WTC11 (cell line): ENCODE data around the gene UBE2J2. TPM values are rescaled to one million over a fixed set of nuclear protein-coding genes. Genes with fewer than 3 reads are reported as not detected.

Experiments used
- ATAC-seq: fragments of 200-7000 bp; cut with Tn5 transposase; 2 replicates; pipeline ENCODE4 v1.10.0; 2021; ENCODE audit warnings: mild to moderate bottlenecking, moderate library complexity
- CTCF ChIA-PET: fragments of 300-600 bp; sonication (Branson Sonifier 250); formaldehyde crosslinking; loops from one replicate; lab custom pipeline; 2021; ENCODE audit warnings: antibody characterized with exemption; lab: Charles Lee
- POLR2A ChIA-PET: fragments of 350-600 bp; sonication (Branson Sonifier 250); formaldehyde crosslinking; loops from one replicate; lab custom pipeline; 2021; ENCODE audit warnings: antibody characterized with exemption; lab: Charles Lee
- DNase-seq: peaks from one replicate; pipeline ENCODE4 v3.0.0; 2021; ENCODE audit warnings: low spot score
- H3K27ac Mint-ChIP-seq: 2 replicates; pipeline ENCODE4 v1.8.0; 2021; ENCODE audit warnings: mixed read lengths
- H3K27me3 Mint-ChIP-seq: 2 replicates; pipeline ENCODE4 v1.8.0; 2021; ENCODE audit warnings: low read depth, mild to moderate bottlenecking, moderate library complexity, mixed read lengths
- H3K36me3 Mint-ChIP-seq: 2 replicates; pipeline ENCODE4 v1.8.0; 2021; ENCODE audit warnings: mixed read lengths
- H3K4me1 Mint-ChIP-seq: 2 replicates; pipeline ENCODE4 v1.8.0; 2022; ENCODE audit warnings: mixed read lengths
- H3K4me3 Mint-ChIP-seq: 2 replicates; pipeline ENCODE4 v1.8.0; 2021; ENCODE audit warnings: mild to moderate bottlenecking, moderate library complexity, mixed read lengths
- H3K9me3 Mint-ChIP-seq: 2 replicates; pipeline ENCODE4 v1.8.0; 2021; ENCODE audit warnings: mixed read lengths
- ETV6 ChIP-seq: sonication (generic); formaldehyde crosslinking; IDR thresholded peaks from 2 replicates; pipeline ENCODE4 v1.8.1; 2022; ENCODE audit warnings: mild to moderate bottlenecking, missing genetic modification reagents
- FOXK1 ChIP-seq: sonication (generic); formaldehyde crosslinking; IDR thresholded peaks from 2 replicates; pipeline ENCODE4 v1.8.0; 2022; ENCODE audit warnings: mild to moderate bottlenecking, moderate library complexity, missing genetic modification reagents
- FOXP4 ChIP-seq: sonication (generic); formaldehyde crosslinking; IDR thresholded peaks from 2 replicates; pipeline ENCODE4 v1.8.0; 2022; ENCODE audit warnings: mild to moderate bottlenecking, missing genetic modification reagents
- IRF2 ChIP-seq: sonication (generic); formaldehyde crosslinking; IDR thresholded peaks from 2 replicates; pipeline ENCODE4 v1.8.0; 2022; ENCODE audit warnings: low read depth, missing genetic modification reagents, borderline replicate concordance
- KAT7 ChIP-seq: sonication (generic); formaldehyde crosslinking; IDR thresholded peaks from 2 replicates; pipeline ENCODE4 v1.8.1; 2023; ENCODE audit warnings: missing genetic modification reagents, mild to moderate bottlenecking, borderline replicate concordance
- MLX ChIP-seq: sonication (generic); formaldehyde crosslinking; IDR thresholded peaks from 2 replicates; pipeline ENCODE4 v1.8.1; 2023; ENCODE audit warnings: mild to moderate bottlenecking, missing genetic modification reagents, moderate library complexity
- MYBL2 ChIP-seq: sonication (generic); formaldehyde crosslinking; IDR thresholded peaks from 2 replicates; pipeline ENCODE4 v1.8.1; 2023; ENCODE audit warnings: mild to moderate bottlenecking, moderate library complexity, missing genetic modification reagents
- PRDM15 ChIP-seq: sonication (generic); formaldehyde crosslinking; IDR thresholded peaks from 2 replicates; pipeline ENCODE4 v1.8.0; 2022; ENCODE audit warnings: missing genetic modification reagents
- PREB ChIP-seq: sonication (generic); formaldehyde crosslinking; IDR thresholded peaks from 2 replicates; pipeline ENCODE4 v1.8.1; 2022; ENCODE audit warnings: mild to moderate bottlenecking, missing genetic modification reagents, moderate library complexity, borderline replicate concordance
- RELA ChIP-seq: sonication (generic); formaldehyde crosslinking; IDR thresholded peaks from 2 replicates; pipeline ENCODE4 v1.8.1; 2022; ENCODE audit warnings: missing genetic modification reagents, mild to moderate bottlenecking, borderline replicate concordance
- SP1 ChIP-seq: sonication (generic); formaldehyde crosslinking; conservative IDR thresholded peaks from 2 replicates; pipeline ENCODE4 v1.8.1; 2022; ENCODE audit warnings: missing genetic modification reagents
- ZNF219 ChIP-seq: sonication (generic); formaldehyde crosslinking; IDR thresholded peaks from 2 replicates; pipeline ENCODE4 v1.8.0; 2023; ENCODE audit warnings: missing genetic modification reagents, mild to moderate bottlenecking, borderline replicate concordance
- total RNA-seq: library from RNA; stranded (reverse); gene quantifications from 3 replicates; pipeline ENCODE4 v1.2.3, GENCODE V29; 2021

The UBE2J2 gene
- total RNA-seq, 1 experiment from 2014 or later = 72.2 TPM

- peaks cover 10% of the 10 kb centered on the region for H3K4me1 Mint-ChIP-seq
- CTCF ChIA-PET = no interaction called here
Measured at GRCh38 chr1:1232796-1233566, 40.7 kb downstream of the UBE2J2 start.

GRCh38 chr1:1232208-1232795 lies 41.4 kb downstream of the UBE2J2 start, which contains the start of gene B3GALT6:
TSS of gene B3GALT6 (plus strand) at chr1:1232237. CDS start at chr1:1232279, 42 bp downstream.
- ChIA-PET POLR2A (no interaction called here), CTCF (interaction anchor here (2.0 to 2.3 kb wide), 2 partner anchors 59 to 110 kb away, joined by 9 to 19 read pairs; no protein-coding TSS in a partner anchor)
- H3K27ac Mint-ChIP-seq = peak within 1 kb of the TSS; percentile 81
- peaks cover 3% of the 10 kb centered on the region; the same call in 1 of the 2 replicates for H3K9me3 Mint-ChIP-seq
- DNase-seq = no peak
- H3K4me1 Mint-ChIP-seq = peaks cover 10% of the 10 kb centered on the region
- no peaks in the 10 kb centered on the region for H3K27me3 Mint-ChIP-seq
- no peak for ATAC-seq
- peak within 1 kb of the TSS; percentile 90 for H3K4me3 Mint-ChIP-seq
- peaks cover 10% of the 10 kb centered on the region for H3K36me3 Mint-ChIP-seq
- TF ChIP-seq SP1 (0 out of 2 replicates have a peak, but pooled peaks have one; percentile 19), ZNF219 (peak; percentile 93), PREB (CRISPR knock-in tag) (no peak), RELA (CRISPR knock-in tag) (0 out of 2 replicates have a peak, but pooled peaks have one; percentile 22), FOXP4 (CRISPR knock-in tag) (peak; percentile 95), KAT7 (CRISPR knock-in tag) (no peak), MLX (CRISPR knock-in tag) (no peak), FOXK1 (CRISPR knock-in tag) (peak; percentile 77; the same call in 1 of the 2 replicates)

More at GRCh38 chr1:1232796-1233566, 40.7 kb downstream of the UBE2J2 start:
- H3K27me3 Mint-ChIP-seq = no peaks in the 10 kb centered on the region
- peaks cover 3% of the 10 kb centered on the region; the same call in 1 of the 2 replicates for H3K9me3 Mint-ChIP-seq
- TF ChIP-seq MLX (CRISPR knock-in tag) (no peak), PRDM15 (CRISPR knock-in tag) (peak; percentile 8), ETV6 (no peak), FOXP4 (CRISPR knock-in tag) (peak; percentile 1; the same call in 1 of the 2 replicates), IRF2 (CRISPR knock-in tag) (peak; percentile 14), MYBL2 (CRISPR knock-in tag) (0 out of 2 replicates have a peak, but pooled peaks have one; percentile 16)
- TF ChIP-seq, all 79 proteins: peak for 4
- POLR2A ChIA-PET = no interaction called here
- Mint-ChIP-seq H3K36me3 (peaks cover 10% of the 10 kb centered on the region), H3K27ac (no peak overlapping the region), H3K4me3 (peak overlapping the region; percentile 60)
- no peak for ATAC-seq
- DNase-seq = no peak
